GM19239 (cell line): ENCODE data around the gene TAF12.
A peak's percentile ranks its signal among the peaks of the same experiment; 100 is the strongest.
"Not testable (repeated sequence)": the region's sequence is repeated elsewhere in the genome, so short reads cannot be mapped to it uniquely, and the experiment has no call there.

Experiments used
- DNase-seq: peaks from one replicate; pipeline ENCODE4 v3.0.0; 2011; ENCODE audit warnings: low spot score; ENCODE audit not compliant: insufficient read length
- FAIRE-seq: peaks from 2 replicates; lab custom pipeline; 2011; peaks lifted over from hg19 to GRCh38; lab: Jason Lieb, UNC

Gene TAF12

DNA sequence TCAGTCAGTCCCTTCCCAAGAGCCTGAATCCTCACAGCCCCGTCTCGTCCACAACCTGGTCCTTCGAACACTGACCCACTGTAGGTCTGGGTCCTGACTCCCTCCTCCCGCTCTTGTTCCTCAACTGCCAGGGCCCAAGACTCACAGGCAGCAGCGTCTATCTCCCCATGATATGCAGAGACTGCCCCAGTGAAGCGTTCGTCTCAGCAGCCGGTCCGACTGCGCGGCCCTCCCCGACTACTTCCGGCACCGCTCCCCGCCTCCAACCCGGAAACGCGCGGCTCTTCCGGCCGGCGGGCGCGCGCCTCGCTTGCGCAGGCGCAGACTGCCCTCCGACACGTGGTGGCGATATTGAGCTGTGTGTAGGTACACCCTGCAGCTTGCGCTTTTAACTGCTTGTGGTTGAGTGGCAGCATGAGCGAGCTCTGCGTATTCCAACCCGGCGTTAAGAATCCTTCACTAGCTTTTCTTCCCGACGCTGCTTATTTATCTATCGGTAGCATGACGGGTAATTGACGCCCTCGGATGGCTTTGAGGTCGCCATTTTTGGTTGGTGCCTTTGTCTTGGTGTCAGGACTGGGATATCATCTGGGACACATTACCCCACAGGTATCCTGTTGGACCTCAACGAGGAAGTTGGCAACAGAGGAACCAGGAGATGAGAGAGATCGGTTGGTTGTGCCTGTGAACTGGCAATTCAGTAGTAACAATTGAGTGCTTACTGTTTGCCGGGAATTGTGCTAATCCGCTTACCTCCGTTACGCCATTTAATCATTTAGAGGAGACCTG is at the start of gene TAF12:
Gene TAF12 (minus strand): TSS at position 221 of the 789 bp plus-strand sequence. CDS start 20,986 bp downstream, outside the sequence.
- peak; percentile 63 for DNase-seq
- FAIRE-seq, result peak; percentile 94

DNA sequence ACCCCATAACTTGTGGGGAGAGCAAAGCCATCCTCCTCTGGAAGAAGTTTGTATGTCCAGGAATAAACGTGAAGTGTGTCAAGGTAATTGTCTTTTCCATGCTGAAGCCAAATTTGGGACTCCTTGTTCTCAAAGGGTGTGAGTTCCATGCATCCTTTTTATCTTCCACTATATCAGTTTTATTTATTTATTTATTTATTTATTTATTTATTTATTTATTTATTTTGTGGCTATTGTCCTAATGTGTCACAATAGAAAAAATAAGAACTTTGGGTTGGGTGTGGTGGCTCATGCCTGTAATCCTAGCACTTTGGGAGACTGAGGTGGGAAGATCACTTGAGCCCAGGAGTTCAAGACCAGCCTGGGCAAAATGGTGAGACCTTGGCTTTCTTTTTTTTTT is 48.8 kb upstream of the TAF12 start:
- not testable (repeated sequence) for FAIRE-seq, DNase-seq

GRCh38 chr1:28684937-28685336 is 42.1 kb upstream of the TAF12 start:
- DNase-seq, result no peak
- FAIRE-seq, result no peak

- FAIRE-seq (no peak), DNase-seq (no peak)
Measured at GRCh38 chr1:28682840-28683239, 40.0 kb upstream of the TAF12 start.

DNA sequence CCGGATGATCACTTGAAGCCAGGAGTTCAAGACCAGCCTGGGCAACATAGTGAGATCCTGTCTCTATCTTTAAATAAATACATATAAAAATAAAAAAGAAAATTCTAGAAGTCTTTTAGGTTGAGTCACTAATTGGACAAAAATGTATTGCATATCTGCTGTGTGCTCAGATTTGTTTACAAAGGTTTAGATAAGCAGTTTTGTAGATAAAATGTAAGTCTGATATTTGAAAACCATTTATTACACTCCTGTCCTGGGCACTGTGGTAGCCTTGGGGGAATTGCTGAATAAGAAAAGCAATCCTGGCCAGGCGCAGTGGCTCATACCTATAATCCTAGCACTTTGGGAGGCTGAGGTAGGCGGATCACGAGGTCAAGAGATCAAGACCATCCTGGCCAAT is 37.3 kb upstream of the TAF12 start:
- no peak for DNase-seq
- no peak for FAIRE-seq

DNA sequence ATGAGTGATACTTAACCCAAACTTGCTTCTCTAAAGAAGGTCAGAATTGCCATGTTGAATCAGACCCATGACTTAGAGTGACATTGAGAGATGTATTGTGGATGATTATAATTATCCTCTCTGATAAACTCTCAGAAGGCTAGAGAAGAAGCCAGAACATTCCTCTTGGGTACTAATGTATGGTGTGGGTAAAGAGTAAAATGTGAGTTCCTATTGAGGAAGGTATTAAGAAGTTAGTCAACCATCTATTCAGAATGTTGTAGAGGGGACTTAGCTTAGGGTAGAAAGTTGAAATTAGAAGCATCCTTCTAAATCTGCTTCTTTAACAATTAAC is 33.0 kb upstream of the TAF12 start:
- DNase-seq (no peak), FAIRE-seq (no peak)

- DNase-seq, FAIRE-seq: not testable (repeated sequence)
Measured at GRCh38 chr1:28672971-28673370, 30.1 kb upstream of the TAF12 start.

DNA sequence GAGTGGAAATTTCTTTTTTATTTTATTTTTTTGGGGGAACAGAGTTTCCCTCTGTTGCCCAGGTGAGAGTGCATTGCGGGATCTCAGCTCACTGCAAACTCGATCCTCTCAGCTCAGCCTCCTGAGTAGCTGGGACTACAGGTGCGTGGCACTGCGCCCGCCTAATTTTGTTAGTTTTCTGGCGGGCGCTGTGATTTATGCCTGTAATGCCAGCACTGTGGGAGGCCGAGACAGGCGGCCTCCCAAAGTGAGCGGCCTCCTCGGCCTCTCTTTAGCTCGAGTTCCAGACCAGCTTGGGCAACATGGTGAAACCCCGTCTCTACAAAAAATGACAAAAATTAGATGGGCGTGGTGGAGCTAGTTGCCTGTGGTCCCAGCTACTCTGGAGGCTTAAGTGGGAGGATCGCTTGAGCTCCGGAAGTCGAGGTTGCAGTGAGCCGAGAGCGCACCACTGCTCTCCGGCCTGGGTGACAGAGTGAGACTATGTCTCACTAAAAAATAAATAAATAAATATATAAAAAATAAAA is 28.4 kb upstream of the TAF12 start:
- DNase-seq (no peak), FAIRE-seq (no peak)

GRCh38 chr1:28668956-28669723 is 26.3 kb upstream of the TAF12 start:
- peak; percentile 36 for DNase-seq
- no peak for FAIRE-seq

DNA sequence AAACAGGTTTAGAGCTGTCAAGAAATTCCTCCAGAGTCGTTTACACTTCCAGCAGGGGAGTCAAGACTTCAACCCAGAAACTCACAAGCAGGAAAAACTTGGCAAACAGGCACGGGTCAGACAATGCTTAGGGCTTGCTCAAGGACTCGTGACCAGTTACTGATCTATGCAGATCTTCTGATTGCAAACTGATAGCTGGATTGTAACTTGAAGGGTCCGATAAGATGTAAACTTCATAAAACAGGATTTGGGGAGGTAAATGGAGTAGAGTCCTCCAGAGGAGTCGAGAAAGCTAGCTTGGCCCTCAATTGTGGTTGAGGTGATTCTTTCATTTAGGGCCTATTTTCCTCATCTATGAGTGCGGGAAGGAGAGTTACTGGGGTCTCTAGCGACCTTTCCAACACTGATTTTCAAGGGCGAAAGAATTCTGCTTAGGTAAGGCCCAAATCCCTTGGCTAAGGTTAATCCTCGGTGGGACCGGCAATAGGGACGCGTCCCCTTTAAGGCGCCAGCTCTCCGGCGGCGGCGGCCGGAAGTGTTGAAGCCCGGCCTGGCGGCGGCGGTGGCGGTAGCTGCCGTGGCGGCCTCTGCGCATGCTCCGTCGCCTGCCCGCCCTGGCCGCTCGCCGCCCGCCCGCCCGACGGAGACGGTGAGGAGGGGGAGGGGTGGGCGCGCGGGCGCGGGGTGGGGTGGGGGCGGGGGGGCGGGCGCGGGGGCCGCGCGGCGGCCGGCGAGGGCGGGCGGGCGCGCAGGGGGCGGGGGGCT is 25.5 kb upstream of the TAF12 start, which contains the start of gene GMEB1:
Gene GMEB1 (plus strand): TSS at position 594 of the 765 bp plus-strand sequence. CDS start 14,829 bp downstream, outside the sequence.
- FAIRE-seq (peak; percentile 94), DNase-seq (peak; percentile 93)

DNA sequence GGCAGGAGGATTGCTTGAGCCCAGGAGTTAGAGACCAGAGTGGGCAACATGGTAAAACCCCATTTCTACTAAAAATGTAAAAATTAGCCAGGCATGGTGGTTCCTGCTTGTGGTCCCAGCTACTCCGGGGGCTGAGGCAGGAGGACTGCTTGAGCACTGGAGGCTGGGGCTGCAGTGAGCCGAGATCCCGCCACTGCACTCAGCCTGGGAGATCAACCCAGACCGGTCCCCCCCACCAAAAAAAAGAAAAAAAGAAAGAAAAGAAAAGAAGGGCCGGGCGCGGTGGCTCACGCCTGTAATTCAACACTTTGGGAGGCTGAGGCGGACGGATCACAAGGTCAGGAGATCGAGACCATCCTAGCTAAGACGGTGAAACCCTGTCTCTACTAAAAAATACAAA is 23.9 kb upstream of the TAF12 start:
- DNase-seq (no peak), FAIRE-seq (no peak)

DNA sequence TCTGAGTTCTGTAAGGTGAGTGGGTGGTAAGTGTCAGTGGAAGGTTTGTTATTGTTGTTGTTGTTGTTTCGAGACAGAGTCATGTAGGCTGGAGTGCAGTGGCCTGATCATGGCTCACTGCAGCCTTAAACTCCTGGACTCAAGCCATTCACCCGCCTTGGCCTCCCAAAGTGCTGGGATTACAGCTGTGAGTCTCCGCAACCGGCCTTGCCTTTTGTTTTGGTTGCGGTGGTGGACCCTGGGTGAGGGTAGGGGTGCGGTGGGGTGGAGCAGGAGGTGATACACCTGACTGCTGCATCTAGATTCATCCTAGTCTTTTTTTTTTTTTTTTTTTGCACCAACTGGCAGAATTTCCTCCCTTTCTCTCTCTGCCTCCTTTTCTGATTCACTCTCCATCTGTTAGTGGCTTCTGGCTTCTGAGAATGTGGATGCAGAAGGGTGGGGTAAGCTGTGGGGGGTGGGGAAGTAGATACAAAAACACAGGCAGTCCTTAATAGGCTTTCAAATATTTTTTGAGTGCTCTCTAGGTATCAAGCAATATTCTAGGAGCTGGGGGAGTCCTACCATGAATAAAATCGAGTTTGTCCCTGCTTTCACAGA is 21.1 kb upstream of the TAF12 start:
- no peak for FAIRE-seq
- no peak for DNase-seq

GRCh38 chr1:28656335-28656734 is 13.5 kb upstream of the TAF12 start:
- DNase-seq (no peak), FAIRE-seq (no peak)

DNA sequence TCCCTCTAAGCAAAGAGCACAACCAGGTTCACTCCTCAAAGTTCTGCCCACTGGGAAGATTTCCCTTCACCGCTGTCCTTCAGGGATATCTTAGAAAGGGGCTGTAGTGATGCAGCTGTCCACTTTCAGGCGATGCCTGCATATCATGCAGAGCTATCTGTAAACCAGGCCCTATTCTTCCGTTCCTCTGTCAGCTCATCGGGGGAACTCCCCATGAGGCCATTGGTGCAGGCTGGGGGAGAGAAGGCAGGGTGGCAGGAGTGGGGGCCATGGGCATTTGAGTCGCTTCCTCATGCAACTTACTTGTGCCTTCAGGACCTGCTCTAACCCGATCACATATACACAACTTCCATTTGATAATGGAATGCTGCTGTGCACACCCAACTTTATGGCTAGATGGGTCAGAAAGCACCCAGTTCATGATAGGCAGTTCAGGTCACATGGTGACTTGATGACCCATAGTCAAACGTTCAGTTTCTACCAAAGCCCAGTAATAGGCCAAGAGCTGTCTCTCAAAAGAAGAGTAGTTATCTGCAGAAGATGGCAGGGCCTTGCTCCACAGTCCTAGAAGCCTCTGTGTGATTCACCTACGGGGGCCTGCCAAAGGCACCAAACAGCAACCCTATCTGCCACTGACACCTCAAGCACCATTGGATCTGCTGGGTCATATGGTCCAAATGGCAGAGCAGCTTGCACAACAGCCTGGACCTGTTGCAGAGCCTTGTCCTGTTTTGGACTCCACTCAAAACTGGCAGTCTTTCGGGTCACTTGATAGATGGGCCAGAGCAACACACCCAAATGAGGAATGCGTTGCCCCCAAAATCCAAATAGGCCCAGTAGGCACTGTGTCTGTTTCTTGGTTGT is 12.8 kb upstream of the TAF12 start:
- not testable (repeated sequence) for FAIRE-seq

DNA sequence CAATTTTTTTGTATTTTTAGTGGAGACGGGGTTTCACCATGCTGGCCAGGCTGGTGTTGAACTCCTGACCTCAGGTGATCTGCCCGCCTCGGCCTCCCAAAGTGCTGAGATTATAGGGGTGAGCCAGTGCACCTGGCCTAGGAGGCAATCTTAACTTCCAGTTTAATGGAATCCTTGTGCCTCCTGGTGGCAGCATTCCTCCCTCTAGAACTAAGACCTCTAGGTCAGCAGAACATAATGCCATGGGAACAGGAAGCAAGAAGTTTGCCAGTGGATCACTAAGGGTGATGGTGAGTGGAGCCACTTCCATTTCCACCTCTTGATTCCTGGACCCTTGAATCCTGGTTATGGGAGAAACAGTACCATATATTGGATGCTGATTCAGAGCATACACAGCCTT is 11.0 kb upstream of the TAF12 start:
- DNase-seq, FAIRE-seq: not testable (repeated sequence)

More for the DNA sequence above, 12.8 kb upstream of the TAF12 start:
- DNase-seq, result not testable (repeated sequence)

DNA sequence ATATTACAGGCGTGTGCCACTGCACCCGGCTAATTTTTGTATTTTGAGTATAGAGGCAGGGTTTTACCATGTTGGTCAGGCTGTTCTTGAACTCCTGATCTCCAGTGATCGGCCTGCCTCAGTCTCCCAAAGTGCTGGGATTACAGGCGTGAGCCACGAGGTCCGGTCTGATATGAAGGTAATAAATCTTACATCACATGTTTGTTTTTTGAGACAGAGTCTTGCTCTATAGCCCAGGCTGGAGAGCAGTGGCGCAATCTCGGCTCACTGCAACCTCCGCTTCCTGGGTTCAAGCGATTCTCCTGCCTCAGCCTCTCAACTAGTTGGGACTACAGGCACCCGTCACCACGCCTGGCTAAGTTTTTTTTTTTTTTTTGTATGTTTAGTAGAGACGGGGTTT is 10.2 kb upstream of the TAF12 start:
- not testable (repeated sequence) for FAIRE-seq, DNase-seq

DNA sequence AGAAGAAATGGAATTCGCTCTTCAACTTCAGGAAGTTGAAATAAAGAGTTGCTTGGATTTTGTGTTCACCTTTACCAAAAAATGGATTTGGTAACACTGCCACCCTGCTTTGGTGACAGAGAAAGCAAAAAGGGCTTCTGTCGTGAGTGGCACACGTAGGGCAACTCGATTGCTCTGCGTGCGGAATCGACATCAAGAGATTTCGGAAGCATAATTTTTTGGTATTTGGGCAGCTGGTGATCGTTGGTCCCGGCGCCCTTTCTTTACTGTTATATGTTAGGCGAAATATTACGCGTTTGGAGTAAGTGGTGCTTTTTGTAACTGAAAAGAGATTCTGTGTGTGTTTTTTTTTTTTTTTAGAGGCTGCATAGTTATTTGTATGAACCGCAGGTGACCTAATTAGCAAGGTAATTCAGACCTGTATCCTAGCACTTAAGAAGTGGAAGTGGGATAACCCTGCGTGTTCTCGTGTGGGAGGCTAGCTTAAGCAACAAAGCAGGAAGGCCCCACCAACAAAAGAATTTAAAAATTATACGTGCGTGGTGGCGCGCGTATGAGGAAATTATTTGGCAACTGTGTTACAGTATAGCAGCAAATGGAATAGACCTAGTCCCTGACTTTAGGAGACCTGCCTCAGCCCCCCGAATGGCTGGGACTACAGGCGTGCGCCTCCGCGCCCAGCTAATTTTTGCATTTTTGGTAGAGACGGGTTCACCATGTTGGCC is 5.8 kb upstream of the TAF12 start, which contains the start of gene RNU11:
Gene RNU11 (plus strand): TSS at position 127 of the 725 bp plus-strand sequence.
- FAIRE-seq (peak; percentile 49), DNase-seq (peak; percentile 45)

- no peak for DNase-seq
Measured at GRCh38 chr1:28648008-28648473, 5.2 kb upstream of the TAF12 start.

More at GRCh38 chr1:28648008-28648473, 5.2 kb upstream of the TAF12 start:
- peak; percentile 86 for FAIRE-seq
